OCI-LY3 (cell line): Measurements from ENCODE around the gene KLB.

Source experiments
- EZH2phosphoT487 ChIP-seq: fragments of 200-600 bp; shearing (Covaris generic); IDR thresholded peaks from 2 replicates; pipeline ENCODE4 v1.6.1; 2018; ENCODE audit warnings: antibody characterized with exemption, mixed run types, low read depth
- TF ChIP-seq, protein P1 (sequence below): fragments of 200-600, 300-600 bp; sonication (generic); IDR thresholded peaks from 2 replicates; pipeline ENCODE4 v1.5.1; 2014; ENCODE audit warnings: antibody characterized with exemption, low read length, low read depth

DNA sequence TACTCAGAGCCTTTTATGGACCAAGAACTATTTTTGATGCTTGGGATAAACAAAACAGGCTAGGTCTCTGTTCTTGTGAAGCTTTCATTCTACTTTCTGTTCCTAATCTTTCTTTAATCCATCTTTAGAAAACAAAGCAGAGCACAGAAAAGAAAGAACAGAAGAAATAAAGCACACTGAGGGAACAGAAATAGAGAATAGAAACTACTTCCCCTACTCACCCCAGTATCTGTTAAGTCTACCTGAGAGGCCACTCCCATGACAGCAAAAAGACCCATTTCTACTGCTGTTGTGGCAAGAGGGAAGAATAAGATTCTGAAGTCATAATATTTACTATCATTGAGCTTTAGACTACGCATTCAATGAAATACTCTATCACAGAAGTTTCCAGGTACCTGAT is 49.7 kb upstream of the KLB start:
- TF ChIP-seq, protein P1, sequence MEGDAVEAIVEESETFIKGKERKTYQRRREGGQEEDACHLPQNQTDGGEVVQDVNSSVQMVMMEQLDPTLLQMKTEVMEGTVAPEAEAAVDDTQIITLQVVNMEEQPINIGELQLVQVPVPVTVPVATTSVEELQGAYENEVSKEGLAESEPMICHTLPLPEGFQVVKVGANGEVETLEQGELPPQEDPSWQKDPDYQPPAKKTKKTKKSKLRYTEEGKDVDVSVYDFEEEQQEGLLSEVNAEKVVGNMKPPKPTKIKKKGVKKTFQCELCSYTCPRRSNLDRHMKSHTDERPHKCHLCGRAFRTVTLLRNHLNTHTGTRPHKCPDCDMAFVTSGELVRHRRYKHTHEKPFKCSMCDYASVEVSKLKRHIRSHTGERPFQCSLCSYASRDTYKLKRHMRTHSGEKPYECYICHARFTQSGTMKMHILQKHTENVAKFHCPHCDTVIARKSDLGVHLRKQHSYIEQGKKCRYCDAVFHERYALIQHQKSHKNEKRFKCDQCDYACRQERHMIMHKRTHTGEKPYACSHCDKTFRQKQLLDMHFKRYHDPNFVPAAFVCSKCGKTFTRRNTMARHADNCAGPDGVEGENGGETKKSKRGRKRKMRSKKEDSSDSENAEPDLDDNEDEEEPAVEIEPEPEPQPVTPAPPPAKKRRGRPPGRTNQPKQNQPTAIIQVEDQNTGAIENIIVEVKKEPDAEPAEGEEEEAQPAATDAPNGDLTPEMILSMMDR = no peak
- TF ChIP-seq EZH2phosphoT487 = no peak
